ENCODE measurements around the gene KIAA1549.
A peak's percentile ranks its signal among the peaks of the same experiment; 100 is the strongest.

The KIAA1549 gene

GRCh38 chr7:138867744-138868143 is 113.4 kb downstream of the KIAA1549 start:
- Histone ChIP-seq H3K36me3 (ENCODE audit: low read length) (no peaks in the 10 kb centered on the region), H3K4me3 (ENCODE audit: insufficient read depth, low read length, poor library complexity, severe bottlenecking) (no peak overlapping the region), H3F3A (ENCODE audit: insufficient read depth) (no peaks in the 10 kb centered on the region), H3K79me2 (ENCODE audit: insufficient read depth, low read length) (no peaks in the 10 kb centered on the region), H3K9ac (ENCODE audit: low read length) (no peak overlapping the region), H3K9me2 (replicated peaks; ENCODE audit: insufficient read depth, low read length) (no peaks in the 10 kb centered on the region), H3K9me3 (ENCODE audit: insufficient read depth, low read length) (no peaks in the 10 kb centered on the region), H4K20me1 (ENCODE audit: low read depth, low read length) (no peaks in the 10 kb centered on the region), H2AFZ (ENCODE audit: low read depth, low read length, severe bottlenecking) (no peak overlapping the region), H3K27me3 (ENCODE audit: low read length) (no peaks in the 10 kb centered on the region), H3K27ac (ENCODE audit: low read depth, low read length) (no peak overlapping the region), H3K4me2 (ENCODE audit: low read depth, low read length, poor library complexity, severe bottlenecking) (no peak overlapping the region)
- no peak for TF ChIP-seq EZH2phosphoT487 (conservative IDR thresholded peaks at IDR 0.05; ENCODE audit: low read length)
- TF ChIP-seq CTCF (IDR thresholded peaks at IDR 0.05; ENCODE audit: insufficient read depth, low read length, poor library complexity, severe bottlenecking): no peak

GRCh38 chr7:138866353-138866752 is 114.8 kb downstream of the KIAA1549 start:
- H3K79me2 ChIP-seq (ENCODE audit: insufficient read depth, low read length): no peaks in the 10 kb centered on the region
- no peak overlapping the region for H3K9ac ChIP-seq (ENCODE audit: low read length)
- no peak overlapping the region for H2AFZ ChIP-seq (ENCODE audit: low read depth, low read length, severe bottlenecking)
- no peak for TF ChIP-seq EZH2phosphoT487 (conservative IDR thresholded peaks at IDR 0.05; ENCODE audit: low read length)
- TF ChIP-seq CTCF (IDR thresholded peaks at IDR 0.05; ENCODE audit: insufficient read depth, low read length, poor library complexity, severe bottlenecking): no peak
- no peaks in the 10 kb centered on the region for H3K9me2 ChIP-seq (replicated peaks; ENCODE audit: insufficient read depth, low read length)
- no peaks in the 10 kb centered on the region for H3K27me3 ChIP-seq (ENCODE audit: low read length)
- H4K20me1 ChIP-seq (ENCODE audit: low read depth, low read length): no peaks in the 10 kb centered on the region
- H3K4me2 ChIP-seq (ENCODE audit: low read depth, low read length, poor library complexity, severe bottlenecking): no peak overlapping the region
- no peak overlapping the region for H3K4me3 ChIP-seq (ENCODE audit: insufficient read depth, low read length, poor library complexity, severe bottlenecking)
- no peaks in the 10 kb centered on the region for H3K9me3 ChIP-seq (ENCODE audit: insufficient read depth, low read length)
- H3K27ac ChIP-seq (ENCODE audit: low read depth, low read length): no peak overlapping the region
- no peaks in the 10 kb centered on the region for H3K36me3 ChIP-seq (ENCODE audit: low read length)
- H3F3A ChIP-seq (ENCODE audit: insufficient read depth): no peaks in the 10 kb centered on the region

DNA sequence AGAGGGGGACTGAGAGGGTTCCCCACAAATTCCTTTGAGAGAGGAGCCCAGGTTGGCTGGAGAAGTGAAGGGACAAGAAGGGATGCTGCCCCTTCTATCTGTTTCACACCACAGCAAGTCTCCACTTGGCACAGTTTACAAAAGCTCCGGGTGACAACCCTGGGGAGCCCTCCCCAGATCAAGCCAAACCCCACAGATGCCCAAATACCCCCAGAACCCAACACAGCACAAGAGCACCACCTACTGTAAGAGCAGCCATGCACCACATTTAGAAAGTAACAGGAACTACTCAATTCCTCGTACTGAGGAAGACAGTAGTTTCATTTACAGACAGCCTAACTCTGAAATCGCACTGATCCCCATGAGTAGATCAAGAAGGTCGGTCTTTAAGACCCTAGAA is 115.3 kb downstream of the KIAA1549 start:
- H3K79me2 ChIP-seq (ENCODE audit: insufficient read depth, low read length): no peaks in the 10 kb centered on the region
- TF ChIP-seq CTCF (IDR thresholded peaks at IDR 0.05; ENCODE audit: insufficient read depth, low read length, poor library complexity, severe bottlenecking) (peak; percentile 19), EZH2phosphoT487 (conservative IDR thresholded peaks at IDR 0.05; ENCODE audit: low read length) (no peak)
- no peak overlapping the region for H3K4me2 ChIP-seq (ENCODE audit: low read depth, low read length, poor library complexity, severe bottlenecking)
- H3K9me3 ChIP-seq (ENCODE audit: insufficient read depth, low read length): no peaks in the 10 kb centered on the region
- no peak overlapping the region for H2AFZ ChIP-seq (ENCODE audit: low read depth, low read length, severe bottlenecking)
- no peaks in the 10 kb centered on the region for H4K20me1 ChIP-seq (ENCODE audit: low read depth, low read length)
- H3K27ac ChIP-seq (ENCODE audit: low read depth, low read length): no peak overlapping the region
- H3K27me3 ChIP-seq (ENCODE audit: low read length): no peaks in the 10 kb centered on the region
- H3K9ac ChIP-seq (ENCODE audit: low read length): no peak overlapping the region
- H3K9me2 ChIP-seq (replicated peaks; ENCODE audit: insufficient read depth, low read length): no peaks in the 10 kb centered on the region
- no peak overlapping the region for H3K4me3 ChIP-seq (ENCODE audit: insufficient read depth, low read length, poor library complexity, severe bottlenecking)
- no peaks in the 10 kb centered on the region for H3K36me3 ChIP-seq (ENCODE audit: low read length)
- no peaks in the 10 kb centered on the region for H3F3A ChIP-seq (ENCODE audit: insufficient read depth)
